Endothelial cell of umbilical vein (primary cell): Measurements from ENCODE around the gene RAB3GAP1.

Experiments used
- MYC ChIP-seq: IDR thresholded peaks from one replicate; pipeline ENCODE4 v1.6.1; 2011; ENCODE audit warnings: mild to moderate bottlenecking, low read depth, low read length
- POLR2A ChIP-seq: IDR thresholded peaks from 2 replicates; pipeline ENCODE4 v1.6.1; 2012; ENCODE audit warnings: low read depth, mild to moderate bottlenecking, control low read depth, low read length
- POLR2AphosphoS5 ChIP-seq: IDR thresholded peaks from 2 replicates; pipeline ENCODE4 v1.6.1; 2012; ENCODE audit warnings: low read depth, mild to moderate bottlenecking, control low read depth, low read length, moderate library complexity; ENCODE audit not compliant: insufficient read depth
- TF ChIP-seq, protein P1 (sequence below), 2 donors: IDR thresholded peaks; 1 replicate in 1 of 2; 2 replicates in 1 of 2; pipeline ENCODE4 v1.5.1; 2011; ENCODE audit warnings: low read length in 2 of 2, mild to moderate bottlenecking in 2 of 2, moderate library complexity in 2 of 2, control low read depth in 1 of 2, inconsistent platforms in 1 of 2, low read depth in 1 of 2; ENCODE audit not compliant: insufficient read depth in 1 of 2; ENCODE audit errors: extremely low read depth in 1 of 2
- TF ChIP-seq, protein P2 (sequence below): IDR thresholded peaks from 2 replicates; pipeline ENCODE4 v1.6.1; 2011; ENCODE audit not compliant: insufficient read depth, insufficient read length

DNA sequence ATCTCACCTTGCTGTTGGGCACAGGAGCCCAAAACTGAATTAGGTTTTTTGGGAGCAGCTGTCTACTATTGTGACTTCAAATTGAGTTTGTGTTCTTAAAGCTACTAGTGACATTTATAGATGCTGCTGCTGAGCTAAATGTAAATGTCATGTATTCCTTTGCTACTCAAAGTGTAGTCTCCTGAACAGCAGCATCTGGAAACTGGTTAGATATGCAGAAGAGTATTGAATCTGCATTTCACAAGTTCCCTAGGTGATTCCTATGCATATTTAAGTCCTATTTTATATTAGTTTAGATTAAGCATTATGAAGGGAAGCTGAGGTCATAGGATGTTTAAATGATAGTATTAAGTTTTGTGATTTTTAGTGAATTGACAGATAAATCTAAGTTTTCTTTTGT is 67.5 kb downstream of the RAB3GAP1 start:
- TF ChIP-seq, protein P1, sequence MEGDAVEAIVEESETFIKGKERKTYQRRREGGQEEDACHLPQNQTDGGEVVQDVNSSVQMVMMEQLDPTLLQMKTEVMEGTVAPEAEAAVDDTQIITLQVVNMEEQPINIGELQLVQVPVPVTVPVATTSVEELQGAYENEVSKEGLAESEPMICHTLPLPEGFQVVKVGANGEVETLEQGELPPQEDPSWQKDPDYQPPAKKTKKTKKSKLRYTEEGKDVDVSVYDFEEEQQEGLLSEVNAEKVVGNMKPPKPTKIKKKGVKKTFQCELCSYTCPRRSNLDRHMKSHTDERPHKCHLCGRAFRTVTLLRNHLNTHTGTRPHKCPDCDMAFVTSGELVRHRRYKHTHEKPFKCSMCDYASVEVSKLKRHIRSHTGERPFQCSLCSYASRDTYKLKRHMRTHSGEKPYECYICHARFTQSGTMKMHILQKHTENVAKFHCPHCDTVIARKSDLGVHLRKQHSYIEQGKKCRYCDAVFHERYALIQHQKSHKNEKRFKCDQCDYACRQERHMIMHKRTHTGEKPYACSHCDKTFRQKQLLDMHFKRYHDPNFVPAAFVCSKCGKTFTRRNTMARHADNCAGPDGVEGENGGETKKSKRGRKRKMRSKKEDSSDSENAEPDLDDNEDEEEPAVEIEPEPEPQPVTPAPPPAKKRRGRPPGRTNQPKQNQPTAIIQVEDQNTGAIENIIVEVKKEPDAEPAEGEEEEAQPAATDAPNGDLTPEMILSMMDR (IDR thresholded peaks at IDR 0.05; ENCODE audit: extremely low read depth in 1 of 2, insufficient read depth in 1 of 2, low read depth in 1 of 2, low read length in 2 of 2), result no peak
- no peak for TF ChIP-seq POLR2AphosphoS5
- no peak for TF ChIP-seq POLR2A
- TF ChIP-seq, protein P2, sequence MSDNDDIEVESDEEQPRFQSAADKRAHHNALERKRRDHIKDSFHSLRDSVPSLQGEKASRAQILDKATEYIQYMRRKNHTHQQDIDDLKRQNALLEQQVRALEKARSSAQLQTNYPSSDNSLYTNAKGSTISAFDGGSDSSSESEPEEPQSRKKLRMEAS, result no peak
- no peak for TF ChIP-seq MYC
